ENCODE measurements around the gene MICU2.

The MICU2 gene

DNA sequence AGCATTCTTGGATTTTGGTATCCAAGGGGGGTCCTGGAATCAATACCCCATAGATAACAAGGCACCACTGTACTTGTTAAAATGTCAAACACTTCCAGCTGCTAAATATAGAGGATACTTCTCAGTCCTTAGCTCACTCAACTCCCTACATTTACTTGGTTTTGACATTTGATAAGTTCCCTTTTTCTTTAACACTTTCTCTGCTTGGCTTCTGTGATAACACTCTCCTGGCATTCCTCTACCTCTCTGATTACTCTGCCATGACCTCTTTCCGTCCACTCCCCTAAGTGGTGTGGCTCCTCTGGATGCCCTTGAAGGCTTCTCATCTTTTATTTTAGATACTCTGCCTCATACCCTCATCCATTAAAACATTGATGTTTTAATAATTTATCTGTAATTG is 65.2 kb downstream of the MICU2 start:
- Histone ChIP-seq H3K9me3 (ENCODE audit: control insufficient read depth, low read length) (no peaks in the 10 kb centered on the region), H3K9ac (ENCODE audit: low read length) (no peak overlapping the region), H3K4me3 (ENCODE audit: low read length) (no peak overlapping the region), H3K4me1 (ENCODE audit: control insufficient read depth, insufficient read depth, low read length) (no peaks in the 10 kb centered on the region), H3K36me3 (ENCODE audit: control insufficient read depth, insufficient read depth, low read length) (no peaks in the 10 kb centered on the region), H3K27me3 (ENCODE audit: control insufficient read depth, insufficient read depth, low read length) (no peaks in the 10 kb centered on the region)

DNA sequence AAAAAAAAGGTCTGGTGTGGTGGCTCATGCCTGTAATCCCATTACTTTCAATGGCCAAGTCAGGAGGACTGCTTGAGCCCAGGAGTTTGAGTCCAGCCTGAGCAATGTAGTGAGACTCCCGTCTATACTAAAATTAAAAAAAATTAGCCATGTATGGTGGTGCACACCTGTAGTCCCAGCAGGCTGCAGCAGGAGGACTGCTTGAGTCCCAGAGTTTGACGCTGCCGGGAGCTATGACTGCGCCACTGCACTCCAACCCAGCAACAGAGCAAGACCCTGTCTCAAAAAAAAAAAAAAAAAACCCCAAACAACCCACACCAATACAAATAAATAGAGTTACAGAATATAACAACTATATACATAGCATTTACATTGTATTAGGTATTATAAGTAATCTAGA is 65.7 kb downstream of the MICU2 start:
- no peaks in the 10 kb centered on the region for H3K9me3 ChIP-seq (ENCODE audit: control insufficient read depth, low read length)
- no peaks in the 10 kb centered on the region for H3K27me3 ChIP-seq (ENCODE audit: control insufficient read depth, insufficient read depth, low read length)
- H3K36me3 ChIP-seq (ENCODE audit: control insufficient read depth, insufficient read depth, low read length), result no peaks in the 10 kb centered on the region
- H3K4me3 ChIP-seq (ENCODE audit: low read length), result no peak overlapping the region
- H3K9ac ChIP-seq (ENCODE audit: low read length), result no peak overlapping the region
- no peaks in the 10 kb centered on the region for H3K4me1 ChIP-seq (ENCODE audit: control insufficient read depth, insufficient read depth, low read length)

DNA sequence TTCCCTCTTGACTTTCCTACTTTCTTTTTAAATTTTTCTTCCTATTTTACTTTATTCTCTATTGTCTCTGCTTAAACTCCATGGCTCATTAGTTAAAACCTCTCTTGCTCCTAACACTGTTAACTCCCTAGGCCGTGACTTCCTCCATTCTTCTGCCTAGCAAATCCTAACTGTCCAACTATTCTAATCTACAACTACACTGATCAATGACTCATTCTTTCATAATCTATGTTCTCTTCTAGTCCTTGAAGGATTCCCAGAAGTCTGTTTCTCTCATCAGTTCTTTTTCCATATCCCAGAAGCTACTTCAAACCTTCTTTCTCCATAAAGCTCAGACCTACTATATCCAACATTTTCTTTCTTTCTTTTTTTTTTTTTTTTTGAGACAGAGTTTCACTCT is 66.9 kb downstream of the MICU2 start:
- H3K4me1 ChIP-seq (ENCODE audit: control insufficient read depth, insufficient read depth, low read length), result no peaks in the 10 kb centered on the region
- H3K36me3 ChIP-seq (ENCODE audit: control insufficient read depth, insufficient read depth, low read length), result no peaks in the 10 kb centered on the region

DNA sequence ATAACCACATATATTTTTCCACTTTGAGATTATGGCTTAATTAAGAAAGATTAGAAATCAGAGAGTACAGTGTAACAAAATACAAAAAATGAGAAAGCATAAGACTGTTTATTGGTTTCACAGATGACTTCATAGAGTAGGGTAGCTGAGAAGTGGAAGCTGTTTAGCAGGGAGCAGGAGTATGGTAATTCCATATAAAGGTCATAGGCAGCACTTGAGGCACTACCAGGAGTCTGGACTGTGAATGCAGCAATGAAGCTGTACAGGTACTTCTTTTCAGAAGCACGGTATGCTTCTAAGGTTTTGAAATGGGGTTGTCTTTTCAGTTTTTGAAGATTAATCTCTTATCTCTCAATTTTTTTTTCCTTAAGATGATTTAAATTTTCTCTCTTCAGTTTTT is 69.2 kb downstream of the MICU2 start:
- no peaks in the 10 kb centered on the region for H3K9me3 ChIP-seq (ENCODE audit: control insufficient read depth, low read length)
- no peak overlapping the region for H3K4me3 ChIP-seq (ENCODE audit: low read length)
- H3K36me3 ChIP-seq (ENCODE audit: control insufficient read depth, insufficient read depth, low read length), result no peaks in the 10 kb centered on the region
- H3K4me1 ChIP-seq (ENCODE audit: control insufficient read depth, insufficient read depth, low read length), result no peaks in the 10 kb centered on the region
- H3K27me3 ChIP-seq (ENCODE audit: control insufficient read depth, insufficient read depth, low read length), result no peaks in the 10 kb centered on the region
- no peak overlapping the region for H3K9ac ChIP-seq (ENCODE audit: low read length)

More for the DNA sequence above, 66.9 kb downstream of the MICU2 start:
- Histone ChIP-seq H3K4me3 (ENCODE audit: low read length) (no peak overlapping the region), H3K27me3 (ENCODE audit: control insufficient read depth, insufficient read depth, low read length) (no peaks in the 10 kb centered on the region), H3K9me3 (ENCODE audit: control insufficient read depth, low read length) (no peaks in the 10 kb centered on the region), H3K9ac (ENCODE audit: low read length) (no peak overlapping the region)

DNA sequence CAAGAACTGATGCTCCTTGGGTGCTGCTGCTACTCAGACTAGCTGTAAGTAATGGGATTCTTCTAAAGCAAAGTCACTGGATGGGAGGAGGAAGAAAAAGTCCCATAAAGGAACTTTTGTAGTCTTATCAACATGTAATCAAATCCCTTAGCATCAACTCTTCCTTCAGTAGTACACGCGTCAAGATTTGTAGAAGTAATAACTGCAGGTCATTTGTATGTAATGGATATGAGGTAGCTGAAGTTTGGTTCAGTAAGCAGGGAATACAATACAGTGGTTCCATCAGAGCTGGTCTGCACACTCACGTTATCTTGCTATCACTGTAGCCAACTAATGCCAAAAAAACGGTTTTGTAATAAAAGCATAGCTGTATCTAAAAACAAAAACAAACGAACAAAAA is 72.5 kb downstream of the MICU2 start:
- Histone ChIP-seq H3K4me3 (ENCODE audit: low read length) (no peak overlapping the region), H3K9me3 (ENCODE audit: control insufficient read depth, low read length) (no peaks in the 10 kb centered on the region), H3K4me1 (ENCODE audit: control insufficient read depth, insufficient read depth, low read length) (no peaks in the 10 kb centered on the region), H3K36me3 (ENCODE audit: control insufficient read depth, insufficient read depth, low read length) (no peaks in the 10 kb centered on the region), H3K9ac (ENCODE audit: low read length) (no peak overlapping the region), H3K27me3 (ENCODE audit: control insufficient read depth, insufficient read depth, low read length) (no peaks in the 10 kb centered on the region)

DNA sequence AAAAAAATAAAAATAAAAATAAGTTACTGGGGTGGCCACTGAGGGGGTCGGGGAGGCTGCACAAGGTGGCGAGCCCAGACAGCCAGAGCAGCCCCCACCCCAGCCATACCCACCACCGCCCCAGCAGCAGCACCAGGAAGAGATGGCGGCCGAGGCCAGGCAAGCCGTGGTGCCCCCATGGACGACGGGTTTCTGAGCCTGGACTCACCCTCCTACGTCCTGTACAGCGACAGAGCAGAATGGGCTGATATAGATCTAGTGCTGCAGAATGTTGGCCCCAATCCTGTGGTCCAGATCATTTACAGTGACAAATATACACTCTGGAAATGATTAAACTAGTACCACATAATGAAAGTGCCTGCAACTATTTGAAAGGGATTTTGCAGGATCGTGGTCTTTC is 73.3 kb downstream of the MICU2 start:
- H3K4me3 ChIP-seq (ENCODE audit: low read length), result no peak overlapping the region
- H3K36me3 ChIP-seq (ENCODE audit: control insufficient read depth, insufficient read depth, low read length), result no peaks in the 10 kb centered on the region
- no peaks in the 10 kb centered on the region for H3K27me3 ChIP-seq (ENCODE audit: control insufficient read depth, insufficient read depth, low read length)
- no peaks in the 10 kb centered on the region for H3K4me1 ChIP-seq (ENCODE audit: control insufficient read depth, insufficient read depth, low read length)
- H3K9ac ChIP-seq (ENCODE audit: low read length), result no peak overlapping the region
- no peaks in the 10 kb centered on the region for H3K9me3 ChIP-seq (ENCODE audit: control insufficient read depth, low read length)

DNA sequence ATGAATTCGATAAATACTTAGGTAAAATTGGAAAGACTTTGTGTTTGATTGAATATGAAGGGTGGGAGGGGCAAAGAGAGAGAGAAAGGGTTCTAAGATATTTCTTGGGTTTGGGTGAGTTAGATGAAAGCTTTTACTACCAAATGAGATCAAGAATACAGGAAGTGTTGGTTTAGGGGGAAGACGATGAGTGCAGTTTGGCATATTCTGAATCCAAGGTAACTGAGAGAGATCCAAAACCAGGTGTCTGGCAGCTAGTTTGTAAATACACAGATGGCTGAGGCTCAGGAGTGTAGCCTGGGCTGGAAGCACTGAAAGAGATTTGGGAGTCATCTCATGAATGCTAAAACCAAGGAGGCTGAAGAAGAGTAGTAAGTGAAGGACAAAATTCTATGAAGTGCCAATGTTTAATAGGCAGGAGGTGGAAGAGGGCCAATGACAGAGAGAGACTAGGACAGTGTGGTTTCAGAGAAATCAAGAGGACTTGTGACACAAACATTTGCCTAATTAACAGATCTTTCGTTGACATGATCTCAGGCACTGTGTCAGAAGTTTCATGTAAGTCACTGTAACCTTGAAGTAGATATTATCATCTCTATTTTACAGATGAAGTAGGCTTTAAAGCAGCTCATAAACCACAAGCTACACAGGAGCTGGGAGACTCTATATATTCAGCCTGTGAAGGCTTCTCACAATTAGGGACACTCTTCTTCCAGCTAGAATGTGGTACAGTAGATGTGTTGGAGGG is 74.7 kb downstream of the MICU2 start:
- no peak overlapping the region for H3K4me3 ChIP-seq (ENCODE audit: low read length)
- no peaks in the 10 kb centered on the region for H3K27me3 ChIP-seq (ENCODE audit: control insufficient read depth, insufficient read depth, low read length)
- no peaks in the 10 kb centered on the region for H3K36me3 ChIP-seq (ENCODE audit: control insufficient read depth, insufficient read depth, low read length)
- no peak overlapping the region for H3K9ac ChIP-seq (ENCODE audit: low read length)
- H3K4me1 ChIP-seq (ENCODE audit: control insufficient read depth, insufficient read depth, low read length), result no peaks in the 10 kb centered on the region
- no peaks in the 10 kb centered on the region for H3K9me3 ChIP-seq (ENCODE audit: control insufficient read depth, low read length)

DNA sequence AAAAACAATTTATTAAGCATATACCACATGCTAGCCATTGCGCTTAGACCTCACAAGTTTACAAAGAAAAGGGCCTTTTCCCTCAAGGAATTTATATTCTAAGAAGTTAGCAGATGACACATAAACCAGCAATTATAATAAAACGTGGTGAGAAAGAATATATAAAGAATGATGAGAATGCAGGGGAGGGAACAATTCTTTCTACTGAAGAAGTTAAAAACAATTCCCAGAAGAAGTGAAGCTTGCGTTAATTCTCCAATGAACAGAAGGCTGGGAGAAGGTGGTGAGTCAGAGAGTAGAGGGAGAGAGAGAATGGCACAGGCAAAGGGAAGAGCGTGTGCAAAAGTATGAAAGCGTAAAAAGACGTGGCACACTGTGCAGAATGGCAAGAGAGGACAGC is 75.4 kb downstream of the MICU2 start:
- no peaks in the 10 kb centered on the region for H3K27me3 ChIP-seq (ENCODE audit: control insufficient read depth, insufficient read depth, low read length)
- no peak overlapping the region for H3K9ac ChIP-seq (ENCODE audit: low read length)
- no peaks in the 10 kb centered on the region for H3K4me1 ChIP-seq (ENCODE audit: control insufficient read depth, insufficient read depth, low read length)
- no peaks in the 10 kb centered on the region for H3K36me3 ChIP-seq (ENCODE audit: control insufficient read depth, insufficient read depth, low read length)
- no peaks in the 10 kb centered on the region for H3K9me3 ChIP-seq (ENCODE audit: control insufficient read depth, low read length)
- H3K4me3 ChIP-seq (ENCODE audit: low read length), result no peak overlapping the region

DNA sequence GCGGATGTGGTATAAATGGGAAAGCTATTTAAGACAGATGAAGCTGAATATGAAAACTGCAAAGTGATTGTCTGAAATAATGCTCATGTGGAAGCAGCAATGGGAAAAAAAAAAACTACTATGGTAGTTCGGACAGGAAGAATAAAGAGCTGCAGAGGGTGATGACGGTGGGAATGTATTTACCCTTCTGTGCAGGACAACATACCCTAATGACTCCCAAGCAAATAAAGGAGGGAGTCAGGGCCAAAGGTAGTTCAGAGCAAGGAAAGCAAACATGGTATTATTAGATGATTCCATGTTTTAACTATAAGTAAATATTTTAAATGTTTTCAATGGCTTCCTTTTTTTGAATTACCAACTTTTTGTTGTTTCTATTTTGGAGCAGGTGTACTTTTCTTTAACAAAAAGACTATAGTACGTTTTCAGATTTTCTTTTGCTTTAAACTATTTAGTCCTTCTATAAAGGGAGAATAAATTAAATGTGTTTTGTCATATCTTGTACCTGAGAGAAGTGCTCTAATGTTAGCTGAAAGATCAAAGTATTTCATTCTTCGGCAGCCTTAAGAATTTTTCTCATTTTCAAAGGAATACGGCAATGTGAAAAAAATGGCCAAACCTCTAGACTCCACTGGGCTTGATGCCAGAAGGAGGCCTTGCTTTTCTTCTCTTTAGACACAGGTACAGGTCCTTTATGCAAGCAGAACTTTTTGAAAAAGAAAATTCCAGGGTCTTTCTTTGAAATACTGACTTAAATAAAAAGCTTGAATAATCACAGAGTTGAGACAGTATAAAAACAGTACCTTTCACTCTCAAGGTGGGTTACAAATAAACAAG is 77.0 kb downstream of the MICU2 start:
- H3K36me3 ChIP-seq (ENCODE audit: control insufficient read depth, insufficient read depth, low read length), result no peaks in the 10 kb centered on the region
- H3K9me3 ChIP-seq (ENCODE audit: control insufficient read depth, low read length), result no peaks in the 10 kb centered on the region
- no peak overlapping the region for H3K9ac ChIP-seq (ENCODE audit: low read length)
- no peak overlapping the region for H3K4me3 ChIP-seq (ENCODE audit: low read length)
- no peaks in the 10 kb centered on the region for H3K4me1 ChIP-seq (ENCODE audit: control insufficient read depth, insufficient read depth, low read length)
- H3K27me3 ChIP-seq (ENCODE audit: control insufficient read depth, insufficient read depth, low read length), result no peaks in the 10 kb centered on the region

DNA sequence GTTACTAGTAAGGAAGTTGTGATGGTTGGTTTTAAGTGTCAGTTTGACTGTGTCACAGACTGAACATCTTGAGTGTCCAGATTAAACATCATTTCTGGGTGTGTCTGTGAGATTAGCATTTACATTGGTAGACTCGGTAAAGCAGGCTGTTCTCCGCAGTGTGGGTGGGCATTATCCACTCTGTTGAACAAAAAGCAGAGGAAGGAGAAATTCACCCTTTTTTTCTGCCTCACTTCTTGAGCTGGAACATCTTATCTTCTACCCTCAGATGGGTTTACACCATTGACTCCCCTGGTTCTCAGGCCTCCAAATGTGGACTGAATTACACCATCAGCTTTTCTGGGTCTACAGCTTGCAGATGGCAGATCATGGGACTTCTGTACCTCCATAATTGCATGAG is 81.1 kb downstream of the MICU2 start:
- Histone ChIP-seq H3K9ac (ENCODE audit: low read length) (no peak overlapping the region), H3K27me3 (ENCODE audit: control insufficient read depth, insufficient read depth, low read length) (no peaks in the 10 kb centered on the region), H3K36me3 (ENCODE audit: control insufficient read depth, insufficient read depth, low read length) (no peaks in the 10 kb centered on the region), H3K4me1 (ENCODE audit: control insufficient read depth, insufficient read depth, low read length) (no peaks in the 10 kb centered on the region), H3K4me3 (ENCODE audit: low read length) (no peak overlapping the region), H3K9me3 (ENCODE audit: control insufficient read depth, low read length) (no peaks in the 10 kb centered on the region)

DNA sequence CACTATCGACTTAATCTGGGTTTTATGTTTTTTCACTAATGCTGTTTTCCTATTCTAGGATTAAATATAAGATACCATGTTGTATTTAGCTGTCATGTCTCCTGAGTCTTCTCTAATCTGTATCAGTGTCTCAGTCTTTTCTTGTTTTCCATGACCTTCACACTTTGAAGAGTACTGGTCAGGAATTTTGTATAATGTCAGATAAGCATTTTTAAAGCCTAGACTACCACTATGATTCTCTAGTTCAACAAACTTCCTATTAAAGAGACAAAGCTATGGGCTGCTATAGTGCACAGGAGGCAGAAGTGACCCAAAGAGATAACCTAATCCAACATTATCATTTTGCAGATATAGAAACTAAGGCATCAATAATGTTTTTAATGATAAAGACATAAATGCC is 81.8 kb downstream of the MICU2 start:
- H3K36me3 ChIP-seq (ENCODE audit: control insufficient read depth, insufficient read depth, low read length), result no peaks in the 10 kb centered on the region
- H3K9me3 ChIP-seq (ENCODE audit: control insufficient read depth, low read length), result no peaks in the 10 kb centered on the region
- no peaks in the 10 kb centered on the region for H3K27me3 ChIP-seq (ENCODE audit: control insufficient read depth, insufficient read depth, low read length)
- no peak overlapping the region for H3K4me3 ChIP-seq (ENCODE audit: low read length)
- H3K9ac ChIP-seq (ENCODE audit: low read length), result no peak overlapping the region
- H3K4me1 ChIP-seq (ENCODE audit: control insufficient read depth, insufficient read depth, low read length), result no peaks in the 10 kb centered on the region

DNA sequence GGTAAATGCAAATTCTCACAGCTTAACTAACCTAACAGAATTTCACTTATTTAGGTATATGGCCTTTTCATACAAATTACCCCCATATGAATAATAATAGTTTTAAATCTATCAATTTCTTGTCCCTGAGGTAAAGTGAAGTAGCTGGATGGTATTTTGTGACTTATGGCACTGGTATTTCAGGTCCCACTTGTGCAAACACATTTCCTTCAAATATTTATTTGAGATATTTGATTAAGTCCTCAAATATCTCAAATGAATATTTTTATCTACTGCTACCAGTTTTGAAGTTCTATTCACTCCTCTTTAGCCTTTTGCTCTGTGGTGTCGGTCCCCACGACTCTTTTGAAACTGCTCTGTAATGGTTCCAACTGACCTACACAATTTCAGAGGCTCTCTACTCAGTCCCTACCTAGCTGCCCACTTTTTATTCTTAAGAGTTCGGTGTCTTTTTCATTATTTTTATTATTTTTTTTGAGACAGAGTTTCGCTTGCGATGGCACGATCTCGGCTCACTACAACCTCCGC is 85.3 kb downstream of the MICU2 start:
- H3K4me3 ChIP-seq (ENCODE audit: low read length), result no peak overlapping the region
- no peaks in the 10 kb centered on the region for H3K27me3 ChIP-seq (ENCODE audit: control insufficient read depth, insufficient read depth, low read length)
- H3K36me3 ChIP-seq (ENCODE audit: control insufficient read depth, insufficient read depth, low read length), result no peaks in the 10 kb centered on the region
- H3K4me1 ChIP-seq (ENCODE audit: control insufficient read depth, insufficient read depth, low read length), result no peaks in the 10 kb centered on the region
- no peaks in the 10 kb centered on the region for H3K9me3 ChIP-seq (ENCODE audit: control insufficient read depth, low read length)
- H3K9ac ChIP-seq (ENCODE audit: low read length), result no peak overlapping the region
